ENCODE measurements around the gene HTR3E.

DNA sequence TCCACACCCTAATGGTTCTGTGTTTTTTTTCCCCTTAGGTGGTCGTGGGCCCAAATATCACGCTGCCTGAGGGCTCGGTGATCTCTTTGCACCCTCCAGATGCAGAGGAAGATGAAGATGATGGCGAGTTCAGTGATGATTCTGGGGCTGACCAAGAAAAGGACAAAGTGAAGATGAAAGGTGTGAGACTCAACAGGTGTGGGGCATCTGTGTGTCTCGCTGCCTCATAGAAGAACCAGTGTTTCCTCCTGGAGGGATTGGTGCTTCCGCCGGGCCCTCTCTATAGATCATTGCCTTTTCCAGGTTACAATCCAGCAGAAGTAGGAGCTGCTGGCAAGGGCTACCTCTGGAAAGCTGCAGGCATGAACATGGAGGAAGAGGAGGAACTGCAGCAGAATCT, 45.3 kb downstream of the HTR3E start:
- no peak for TF ChIP-seq EZH2 (IDR thresholded peaks at IDR 0.05; ENCODE audit: low read depth)
- TF ChIP-seq, protein P1, sequence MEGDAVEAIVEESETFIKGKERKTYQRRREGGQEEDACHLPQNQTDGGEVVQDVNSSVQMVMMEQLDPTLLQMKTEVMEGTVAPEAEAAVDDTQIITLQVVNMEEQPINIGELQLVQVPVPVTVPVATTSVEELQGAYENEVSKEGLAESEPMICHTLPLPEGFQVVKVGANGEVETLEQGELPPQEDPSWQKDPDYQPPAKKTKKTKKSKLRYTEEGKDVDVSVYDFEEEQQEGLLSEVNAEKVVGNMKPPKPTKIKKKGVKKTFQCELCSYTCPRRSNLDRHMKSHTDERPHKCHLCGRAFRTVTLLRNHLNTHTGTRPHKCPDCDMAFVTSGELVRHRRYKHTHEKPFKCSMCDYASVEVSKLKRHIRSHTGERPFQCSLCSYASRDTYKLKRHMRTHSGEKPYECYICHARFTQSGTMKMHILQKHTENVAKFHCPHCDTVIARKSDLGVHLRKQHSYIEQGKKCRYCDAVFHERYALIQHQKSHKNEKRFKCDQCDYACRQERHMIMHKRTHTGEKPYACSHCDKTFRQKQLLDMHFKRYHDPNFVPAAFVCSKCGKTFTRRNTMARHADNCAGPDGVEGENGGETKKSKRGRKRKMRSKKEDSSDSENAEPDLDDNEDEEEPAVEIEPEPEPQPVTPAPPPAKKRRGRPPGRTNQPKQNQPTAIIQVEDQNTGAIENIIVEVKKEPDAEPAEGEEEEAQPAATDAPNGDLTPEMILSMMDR (conservative IDR thresholded peaks at IDR 0.05): no peak

Measured in PC-9 (cell line).